Measurements from ENCODE around the gene GRB10.

DNA sequence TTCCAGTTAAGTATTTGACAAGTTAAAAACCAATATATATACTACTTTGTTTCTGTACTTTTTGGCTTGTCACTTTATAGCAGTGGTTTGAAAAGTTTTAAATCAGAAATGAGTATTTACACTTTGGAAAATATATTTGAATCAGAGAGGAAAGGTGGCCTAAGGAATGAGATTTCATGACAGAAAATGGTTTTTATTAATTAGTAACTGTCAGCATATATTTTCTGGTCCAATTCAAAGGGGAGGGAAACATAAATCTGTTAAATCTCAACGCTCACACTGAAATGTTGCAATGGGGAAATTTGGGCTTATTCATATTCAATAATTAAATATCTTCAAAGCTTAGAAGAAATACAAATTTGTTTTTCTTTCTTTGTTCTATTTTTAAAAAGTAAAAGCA lies 100.1 kb downstream of the GRB10 start:
- no peak for TF ChIP-seq CTCF (IDR thresholded peaks at IDR 0.05)
- no peak for TF ChIP-seq POLR2A (IDR thresholded peaks at IDR 0.05)

Data from Peyer's patch (tissue), 4 donors.